ENCODE data around the gene COG4. TPM values are rescaled to one million over a fixed set of nuclear protein-coding genes. Genes with fewer than 3 reads are reported as not detected.

The COG4 gene
- total and polyA plus RNA-seq, 7 donors: 29.1 to 80.3 (median 53.0) TPM

GRCh38 chr16:70511833-70512232 is 11.5 kb downstream of the COG4 start:
- 88 to 100% (median 98%) methylated on average over 1 of the region's 1 CpG for WGBS, 3 donors
- Histone ChIP-seq H3K9me3 (no peaks in the 10 kb centered on the region), H3K4me3 (no peak overlapping the region), H3K27ac (peak overlapping the region; percentile 20), H3K36me3 (ENCODE audit: insufficient read depth in 1 of 2, low read depth in 1 of 2) (peaks cover 10 to 100% of the 10 kb centered on the region in 2 donors), H3K4me1 (peaks cover 5% of the 10 kb centered on the region), H3K27me3 (ENCODE audit: insufficient read depth in 3 of 3, low read length in 2 of 3) (no peaks in the 10 kb centered on the region)
- ATAC-seq (no peak), DNase-seq (no peak)
- TF ChIP-seq, protein P1, sequence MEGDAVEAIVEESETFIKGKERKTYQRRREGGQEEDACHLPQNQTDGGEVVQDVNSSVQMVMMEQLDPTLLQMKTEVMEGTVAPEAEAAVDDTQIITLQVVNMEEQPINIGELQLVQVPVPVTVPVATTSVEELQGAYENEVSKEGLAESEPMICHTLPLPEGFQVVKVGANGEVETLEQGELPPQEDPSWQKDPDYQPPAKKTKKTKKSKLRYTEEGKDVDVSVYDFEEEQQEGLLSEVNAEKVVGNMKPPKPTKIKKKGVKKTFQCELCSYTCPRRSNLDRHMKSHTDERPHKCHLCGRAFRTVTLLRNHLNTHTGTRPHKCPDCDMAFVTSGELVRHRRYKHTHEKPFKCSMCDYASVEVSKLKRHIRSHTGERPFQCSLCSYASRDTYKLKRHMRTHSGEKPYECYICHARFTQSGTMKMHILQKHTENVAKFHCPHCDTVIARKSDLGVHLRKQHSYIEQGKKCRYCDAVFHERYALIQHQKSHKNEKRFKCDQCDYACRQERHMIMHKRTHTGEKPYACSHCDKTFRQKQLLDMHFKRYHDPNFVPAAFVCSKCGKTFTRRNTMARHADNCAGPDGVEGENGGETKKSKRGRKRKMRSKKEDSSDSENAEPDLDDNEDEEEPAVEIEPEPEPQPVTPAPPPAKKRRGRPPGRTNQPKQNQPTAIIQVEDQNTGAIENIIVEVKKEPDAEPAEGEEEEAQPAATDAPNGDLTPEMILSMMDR (IDR thresholded peaks at IDR 0.05): no peak
- intact Hi-C loops (cut with DNase I): no loop called here

- H3K27ac ChIP-seq: no peak overlapping the region
- DNase-seq (no peak), ATAC-seq (no peak)
- no peaks in the 10 kb centered on the region for H3K9me3 ChIP-seq
- H3K36me3 ChIP-seq (ENCODE audit: insufficient read depth in 1 of 2, low read depth in 1 of 2): peaks cover 10 to 91% of the 10 kb centered on the region in 2 donors
- WGBS, 3 donors: 93 to 98% (median 94%) methylated on average over 3 of the region's 3 CpGs
- no peak overlapping the region for H3K4me3 ChIP-seq
- intact Hi-C loops (cut with DNase I): no loop called here
- H3K27me3 ChIP-seq (ENCODE audit: insufficient read depth in 3 of 3, low read length in 2 of 3): no peaks in the 10 kb centered on the region
- TF ChIP-seq, protein P1 (IDR thresholded peaks at IDR 0.05): no peak
- H3K4me1 ChIP-seq: peaks cover 5% of the 10 kb centered on the region
These were observed 13.1 kb downstream of the COG4 start for GRCh38 chr16:70510216-70510615.

GRCh38 chr16:70508752-70509151 is 14.6 kb downstream of the COG4 start:
- TF ChIP-seq, protein P1 (IDR thresholded peaks at IDR 0.05): no peak
- H3K4me1 ChIP-seq: peaks cover 5% of the 10 kb centered on the region
- H3K4me3 ChIP-seq: no peak overlapping the region
- H3K9me3 ChIP-seq: no peaks in the 10 kb centered on the region
- no peak for DNase-seq
- no peaks in the 10 kb centered on the region for H3K27me3 ChIP-seq (ENCODE audit: insufficient read depth in 3 of 3, low read length in 2 of 3)
- H3K36me3 ChIP-seq (ENCODE audit: insufficient read depth in 1 of 2, low read depth in 1 of 2): peaks cover 8 to 89% of the 10 kb centered on the region in 2 donors
- ATAC-seq: no peak
- no peak overlapping the region for H3K27ac ChIP-seq
- WGBS, 3 donors: 64 to 69% (median 65%) methylated on average over 5 of the region's 5 CpGs
- intact Hi-C loops (cut with DNase I): no loop called here

- Histone ChIP-seq H3K4me1 (no peaks in the 10 kb centered on the region), H3K9me3 (no peaks in the 10 kb centered on the region), H3K27me3 (ENCODE audit: insufficient read depth in 3 of 3, low read length in 2 of 3) (no peaks in the 10 kb centered on the region), H3K27ac (no peak overlapping the region), H3K36me3 (ENCODE audit: insufficient read depth in 1 of 2, low read depth in 1 of 2) (peaks cover 9 to 96% of the 10 kb centered on the region in 2 donors), H3K4me3 (no peak overlapping the region)
- intact Hi-C loops (cut with DNase I): no loop called here
- no peak for DNase-seq
- ATAC-seq: no peak
- WGBS, 3 donors: 96 to 97% (median 97%) methylated on average over 6 of the region's 6 CpGs
- TF ChIP-seq, protein P1 (IDR thresholded peaks at IDR 0.05): no peak
These were observed 26.8 kb downstream of the COG4 start for GRCh38 chr16:70496513-70496912.

Measured in psoas muscle (tissue), 8 donors.